Loucy (cell line): ENCODE measurements around the gene ADGRL3.

Source experiments
- CTCF ChIP-seq: fragments of 200-600 bp; sonication (generic); conservative IDR thresholded peaks from 2 replicates; pipeline ENCODE4 v1.5.1; 2014; ENCODE audit warnings: mild to moderate bottlenecking, antibody characterized with exemption, low read length
- EZH2phosphoT487 ChIP-seq: fragments of 200-600 bp; IDR thresholded peaks from 2 replicates; pipeline ENCODE4 v1.6.1; 2018; ENCODE audit warnings: antibody characterized with exemption, mild to moderate bottlenecking, moderate library complexity, borderline replicate concordance

GRCh38 chr4:61533140-61533539 lies 333.0 kb downstream of the ADGRL3 start:
- TF ChIP-seq CTCF, result no peak
- no peak for TF ChIP-seq EZH2phosphoT487
